GM12878 (cell line): ENCODE data around the gene POP5. TPM values are rescaled to one million over a fixed set of nuclear protein-coding genes. Genes with fewer than 3 reads are reported as not detected.

Source experiments
- ATAC-seq: fragments of 200-7000 bp; cut with Tn5 transposase; 3 replicates; pipeline ENCODE4 v1.9.1; 2020; ENCODE audit warnings: mild to moderate bottlenecking, moderate library complexity
- BruUV-seq: library from RNA; stranded (reverse); fragments of 400-500 nt; replicated peaks from 2 replicates; lab custom pipeline; 2021; lab: Mats Ljungman, UMichigan
- CTCF ChIA-PET: fragments of 300-600 bp; sonication (Branson Sonifier 250); formaldehyde crosslinking; extraction: SDS; loops from one replicate; lab custom pipeline; 2021; ENCODE audit warnings: inconsistent platforms; lab: Yijun Ruan, JAX
- POLR2A ChIA-PET: fragments of 350-600 bp; formaldehyde crosslinking; extraction: SDS; loops from one replicate; lab custom pipeline; 2021; ENCODE audit warnings: inconsistent platforms; lab: Charles Lee
- RAD21 ChIA-PET: fragments of 300-600 bp; sonication (Branson Sonifier 250); formaldehyde crosslinking; loops from one replicate; lab custom pipeline; 2023; ENCODE audit warnings: antibody characterized with exemption; ENCODE audit not compliant: unreplicated experiment; lab: Charles Lee
- SMC1A ChIA-PET: fragments of 300-600 bp; sonication (Branson Sonifier 250); formaldehyde crosslinking; loops from one replicate; lab custom pipeline; 2023; ENCODE audit not compliant: unreplicated experiment, uncharacterized antibody; lab: Charles Lee
- DNase-seq: peaks from one replicate; pipeline ENCODE4 v3.0.0-alpha.2; 2011; ENCODE audit warnings: low read depth, low spot score
- FAIRE-seq: peaks from 3 replicates; lab custom pipeline; 2011; peaks lifted over from hg19 to GRCh38; lab: Jason Lieb, UNC
- H2AFZ ChIP-seq: 2 replicates; pipeline ENCODE4 v1.6.0; 2011; ENCODE audit warnings: low read depth, low read length, control low read depth; ENCODE audit not compliant: control insufficient read depth
- H3K27ac ChIP-seq: 2 replicates; pipeline ENCODE4 v1.5.1; 2011; ENCODE audit warnings: control low read depth; ENCODE audit not compliant: control insufficient read depth, insufficient read depth
- H3K27me3 ChIP-seq, 2 experiments: replicated peaks in 1 of 2; 2 replicates each; pipeline versions ENCODE4 v1.6.0 to v1.6.1; 2011; ENCODE audit warnings: low read length in 1 of 2; ENCODE audit not compliant: control insufficient read depth in 2 of 2, insufficient read depth in 2 of 2
- H3K36me3 ChIP-seq, 2 experiments: 2 replicates each; pipeline ENCODE4 v1.5.1; 2011; ENCODE audit warnings: low read length in 1 of 2; ENCODE audit not compliant: control insufficient read depth in 2 of 2, insufficient read depth in 2 of 2
- H3K4me1 ChIP-seq: 2 replicates; pipeline ENCODE4 v1.6.1; 2011; ENCODE audit warnings: mild to moderate bottlenecking, low read length, moderate library complexity, mixed read lengths; ENCODE audit not compliant: control insufficient read depth, insufficient read depth
- H3K4me2 ChIP-seq: 2 replicates; pipeline ENCODE4 v1.6.0; 2011; ENCODE audit warnings: control low read depth; ENCODE audit not compliant: control insufficient read depth, insufficient read depth
- H3K4me3 ChIP-seq: fragments of 200-600 bp; sonication (generic); 2 replicates; pipeline ENCODE4 v1.5.1; 2016
- H3K79me2 ChIP-seq: 2 replicates; pipeline ENCODE4 v1.6.0; 2011; ENCODE audit warnings: low read length; ENCODE audit not compliant: control insufficient read depth, insufficient read depth
- H3K9ac ChIP-seq: 2 replicates; pipeline ENCODE4 v1.8.0; 2011; ENCODE audit warnings: low read length, control low read depth, mixed read lengths; ENCODE audit not compliant: control insufficient read depth, insufficient read depth
- H3K9me3 ChIP-seq: replicated peaks from 3 replicates; pipeline ENCODE4 v1.5.1; 2011; ENCODE audit warnings: mild to moderate bottlenecking, low read length; ENCODE audit not compliant: control insufficient read depth, insufficient read depth
- H4K20me1 ChIP-seq: 2 replicates; pipeline ENCODE4 v1.6.0; 2011; ENCODE audit not compliant: control insufficient read depth, insufficient read depth
- CHD4 ChIP-seq: fragments of 200-600 bp; sonication (generic); IDR thresholded peaks from 2 replicates; pipeline ENCODE4 v1.6.1; 2016; ENCODE audit warnings: mild to moderate bottlenecking
- CTCF ChIP-seq, 3 experiments: IDR thresholded peaks in 2 of 3; conservative IDR thresholded peaks in 1 of 3; 2 replicates each; pipeline ENCODE4 v1.5.1; 2011; ENCODE audit warnings: low read depth in 3 of 3, low read length in 3 of 3, mild to moderate bottlenecking in 3 of 3, control low read depth in 2 of 3, moderate library complexity in 2 of 3, inconsistent platforms in 1 of 3, mixed read lengths in 1 of 3; ENCODE audit not compliant: control insufficient read depth in 2 of 3, insufficient read depth in 1 of 3; ENCODE audit errors: extremely low read depth in 1 of 3
- DPF2 ChIP-seq: fragments of 450-650 bp; IDR thresholded peaks from 2 replicates; pipeline ENCODE4 v1.6.1; 2017; ENCODE audit warnings: mild to moderate bottlenecking
- EED ChIP-seq: sonication (generic); IDR thresholded peaks from 2 replicates; pipeline ENCODE4 v1.6.1; 2016; ENCODE audit warnings: antibody characterized with exemption, low read depth
- FOXM1 ChIP-seq: IDR thresholded peaks from 2 replicates; pipeline ENCODE4 v1.6.1; 2012; ENCODE audit warnings: low read depth, mild to moderate bottlenecking, inconsistent platforms, low read length, moderate library complexity
- IRF4 ChIP-seq: IDR thresholded peaks from 2 replicates; pipeline ENCODE4 v1.6.1; 2011; ENCODE audit warnings: low read depth, low read length
- IRF5 ChIP-seq: fragments of 450-650 bp; IDR thresholded peaks from 2 replicates; pipeline ENCODE4 v1.6.1; 2017; ENCODE audit warnings: borderline replicate concordance
- JUNB ChIP-seq: IDR thresholded peaks from 2 replicates; pipeline ENCODE4 v1.6.1; 2016; ENCODE audit warnings: antibody characterized with exemption, mild to moderate bottlenecking
- NFYA ChIP-seq: IDR thresholded peaks from 2 replicates; pipeline ENCODE4 v1.6.1; 2011; ENCODE audit warnings: low read depth, mild to moderate bottlenecking, low read length, improper control_type of control experiment, borderline replicate concordance
- NRF1 ChIP-seq: conservative IDR thresholded peaks from 2 replicates; pipeline ENCODE4 v1.6.1; 2011; ENCODE audit warnings: mild to moderate bottlenecking, low read depth, low read length, improper control_type of control experiment
- POLR2A ChIP-seq: IDR thresholded peaks from 2 replicates; pipeline ENCODE4 v1.6.1; 2011; ENCODE audit warnings: low read depth, mild to moderate bottlenecking, low read length
- RBBP5 ChIP-seq: fragments of 200-600 bp; sonication (generic); conservative IDR thresholded peaks from 2 replicates; pipeline ENCODE4 v1.6.1; 2016
- RELA ChIP-seq: fragments of 450-650 bp; IDR thresholded peaks from 2 replicates; pipeline ENCODE4 v1.8.0; 2014; ENCODE audit warnings: borderline replicate concordance; ENCODE audit not compliant: partially characterized antibody
- SMAD5 ChIP-seq: IDR thresholded peaks from 2 replicates; pipeline ENCODE4 v1.6.1; 2016; ENCODE audit warnings: antibody characterized with exemption, low read depth
- TCF7 ChIP-seq: IDR thresholded peaks from 2 replicates; pipeline ENCODE4 v1.6.1; 2014; ENCODE audit warnings: antibody characterized with exemption, borderline replicate concordance
- ZBTB4 ChIP-seq: fragments of 450-650 bp; formaldehyde crosslinking; IDR thresholded peaks from 2 replicates; pipeline ENCODE4 v1.4.0; 2022; ENCODE audit warnings: mild to moderate bottlenecking, moderate library complexity
- ZNF384 ChIP-seq: IDR thresholded peaks from 2 replicates; pipeline ENCODE4 v1.6.1; 2012; ENCODE audit warnings: low read depth, mild to moderate bottlenecking, low read length, improper control_type of control experiment, borderline replicate concordance
- whole genome bisulfite sequencing: methylation state at CpG from one replicate; pipeline ENCODE4 v1.1.6; 2016; ENCODE audit warnings: low lambda C conversion rate; ENCODE audit not compliant: insufficient replicate concordance, insufficient coverage; ENCODE audit errors: missing lambda C conversion rate; 5-methylcytosine and 5-hydroxymethylcytosine counted together
- in situ Hi-C: fragments of 300-500 bp; cut with MboI; formaldehyde crosslinking; loops from 9 replicates; pipeline ENCODE4 v1.14.3; 2018; ENCODE audit warnings: mixed read lengths
- intact Hi-C: fragments of 100-400 bp; cut with micrococcal nuclease; formaldehyde crosslinking; loops from one replicate; pipeline ENCODE4 v1.14.2; 2022; ENCODE audit not compliant: unreplicated experiment
- polyA plus RNA-seq, 11 experiments: library from polyadenylated mRNA; depleted of rRNA in 4 of 11; unstranded in 6 of 11; stranded (reverse) in 5 of 11; fragments of >200 nt; fragmentation: Nextera tagmentation in 4 of 11; fragmentation: Illumina TruSeq in 1 of 11; extraction: Ambion mirVana in 4 of 11; extraction: Trizol in 1 of 11; gene quantifications; 1 replicate in 1 of 11; 2 replicates in 10 of 11; pipeline versions ENCODE4 v1.2.1 to v1.2.3, GENCODE V29; 2011 to 2016; ENCODE audit warnings: inconsistent platforms in 2 of 11, missing spikeins in 2 of 11, low read depth in 1 of 11
- total RNA-seq, 4 experiments: library from RNA; depleted of rRNA in 3 of 4; stranded (reverse); fragments of >200 nt in 3 of 4; fragmentation: Illumina TruSeq in 1 of 4; extraction: Trizol in 1 of 4; gene quantifications; 2 replicates each; pipeline versions ENCODE4 v1.2.1 to v1.2.3, GENCODE V29; 2013 to 2021

The POP5 gene
- total and polyA plus RNA-seq, 10 of the 15 experiments (the other 5 are each of a cell fraction or from before 2014, with no cell fraction given): 50.3 to 234 (median 83.7) TPM

GRCh38 chr12:120534703-120535655 is 46.2 kb downstream of the POP5 start:
- SMC1A ChIA-PET: interaction anchor here (1.0 to 1.6 kb wide), 2 partner anchors 9 to 47 kb away, joined by 4 to 5 read pairs; partner anchors contain the start of gene POP5
- TF ChIP-seq IRF4 (no peak), DPF2 (peak; percentile 18), NFYA (no peak), EED (no peak), TCF7 (no peak), RBBP5 (no peak), ZNF384 (no peak), IRF5 (no peak), RELA (no peak), FOXM1 (no peak), POLR2A (peak; percentile 16; the same call in 1 of the 2 replicates), CTCF (IDR thresholded peaks at IDR 0.05 in 2 of 3, conservative IDR thresholded peaks at IDR 0.05 in 1 of 3; ENCODE audit: control insufficient read depth in 2 of 3, extremely low read depth in 1 of 3, insufficient read depth in 1 of 3, low read depth in 3 of 3, low read length in 3 of 3) (no peak), ZBTB4 (no peak), SMAD5 (no peak), JUNB (no peak), NRF1 (no peak), CHD4 (no peak)

More at GRCh38 chr12:120534703-120535655, 46.2 kb downstream of the POP5 start:
- ChIA-PET CTCF (interaction anchor here (1.0 to 2.0 kb wide), 5 partner anchors 18 to 233 kb away, joined by 3 to 6 read pairs (median 4); partner anchors contain the start of gene SIRT4), RAD21 (interaction anchor here (2.4 kb wide), 1 partner anchor 47 kb away, joined by 10 read pairs; the partner anchor contains the start of gene POP5), POLR2A (interaction anchor here (0.5 to 2.3 kb wide), 9 partner anchors 10 to 470 kb away, joined by 3 to 11 read pairs (median 5); partner anchors contain the start of genes COX6A1, POP5 and SRSF9)
- no peak for DNase-seq
- Histone ChIP-seq H2AFZ (peak overlapping the region; percentile 64), H3K4me1 (peaks cover 25% of the 10 kb centered on the region), H3K9ac (peak overlapping the region; percentile 84), H3K4me2 (peak overlapping the region; percentile 78), H3K27ac (peak overlapping the region; percentile 75), H3K4me3 (peak overlapping the region; percentile 70), H4K20me1 (peaks cover 5% of the 10 kb centered on the region; the same call in 1 of the 2 replicates), H3K79me2 (peaks cover 56% of the 10 kb centered on the region), H3K27me3 (no peaks in the 10 kb centered on the region), H3K9me3 (no peaks in the 10 kb centered on the region), H3K36me3 (peaks cover 2 to 16% of the 10 kb centered on the region in 2 experiments; a peak in 3 of 4 replicates)
- WGBS: 1% methylated on average over 52 of the region's 52 CpGs
- ATAC-seq: peak; percentile 73
- intact Hi-C loops (loop anchor here (1.0 kb wide), 1 partner anchor 67 kb away; no protein-coding TSS in a partner anchor), in situ Hi-C loops (no loop called here)
- FAIRE-seq: no peak
- no TSS peak for BruUV-seq
